ENCODE measurements around the gene PHACTR1.

- TF ChIP-seq CTCF (conservative IDR thresholded peaks at IDR 0.05; ENCODE audit: low read depth, low read length): no peak
- no peak for TF ChIP-seq ELK1 (IDR thresholded peaks at IDR 0.05; ENCODE audit: borderline replicate concordance, low read depth, low read length)
- TF ChIP-seq POLR2A (IDR thresholded peaks at IDR 0.05; ENCODE audit: low read depth, low read length): no peak
- no peak for TF ChIP-seq RFX5 (IDR thresholded peaks at IDR 0.05; ENCODE audit: low read depth, low read length)
- TF ChIP-seq MAZ (IDR thresholded peaks at IDR 0.05; ENCODE audit: borderline replicate concordance, low read depth, low read length): no peak
- TF ChIP-seq SMC3 (IDR thresholded peaks at IDR 0.05; ENCODE audit: low read depth, low read length): no peak
- TF ChIP-seq FOS (IDR thresholded peaks at IDR 0.05; ENCODE audit: low read depth, low read length): no peak
- no peak for TF ChIP-seq RAD21 (IDR thresholded peaks at IDR 0.05; ENCODE audit: low read length)
Measured at GRCh38 chr6:13125841-13126240, 409.3 kb downstream of the PHACTR1 start.
